Liver (tissue), 3 donors: ENCODE results near the gene CHMP1B.

ENCODE experiments used
- CTCF ChIP-seq: fragments of 150-350 bp; IDR thresholded peaks from 2 replicates; pipeline ENCODE4 v1.5.1; 2017; ENCODE audit warnings: improper control_type of control experiment, low read depth, low read length; ENCODE audit not compliant: missing input control
- EGR1 ChIP-seq, 2 donors: IDR thresholded peaks; 2 replicates each; pipeline ENCODE4 v1.6.1; 2016 to 2018; ENCODE audit warnings: antibody characterized with exemption in 2 of 2, low read depth in 2 of 2
- GABPA ChIP-seq, 2 donors: IDR thresholded peaks in 1 of 2; conservative IDR thresholded peaks in 1 of 2; 2 replicates each; pipeline ENCODE4 v1.6.1; 2016; ENCODE audit warnings: antibody characterized with exemption in 2 of 2, mild to moderate bottlenecking in 1 of 2, moderate library complexity in 1 of 2
- HNF4A ChIP-seq, 2 donors: conservative IDR thresholded peaks; 2 replicates each; pipeline ENCODE4 v1.6.1; 2016; ENCODE audit warnings: antibody characterized with exemption in 2 of 2, mild to moderate bottlenecking in 2 of 2
- HNF4G ChIP-seq: IDR thresholded peaks from 2 replicates; pipeline ENCODE4 v1.6.1; 2016; ENCODE audit warnings: antibody characterized with exemption
- JUND ChIP-seq, 2 donors: IDR thresholded peaks; 2 replicates each; pipeline ENCODE4 v1.6.1; 2016; ENCODE audit warnings: antibody characterized with exemption in 2 of 2
- NR2F2 ChIP-seq: IDR thresholded peaks from 2 replicates; pipeline ENCODE4 v1.6.1; 2016; ENCODE audit warnings: antibody characterized with exemption
- SP1 ChIP-seq: IDR thresholded peaks from 2 replicates; pipeline ENCODE4 v1.6.1; 2018; ENCODE audit warnings: antibody characterized with exemption, mild to moderate bottlenecking
- YY1 ChIP-seq: IDR thresholded peaks from 2 replicates; pipeline ENCODE4 v1.6.1; 2016; ENCODE audit warnings: antibody characterized with exemption, mild to moderate bottlenecking
- TF ChIP-seq, protein P1 (sequence below): IDR thresholded peaks from 2 replicates; pipeline ENCODE4 v1.6.1; 2016; ENCODE audit warnings: antibody characterized with exemption
- TF ChIP-seq, protein P2 (sequence below): IDR thresholded peaks from 2 replicates; pipeline ENCODE4 v1.6.1; 2016; ENCODE audit warnings: antibody characterized with exemption
- donor health status: healthy.
- donor health status: healthy.

GRCh38 chr18:11820697-11821096 is 30.5 kb upstream of the CHMP1B start:
- TF ChIP-seq CTCF = no peak
- no peak for TF ChIP-seq YY1
- TF ChIP-seq HNF4G = no peak
- no peak for TF ChIP-seq EGR1 (IDR thresholded peaks at IDR 0.05; ENCODE audit: low read depth in 2 of 2)
- no peak for TF ChIP-seq SP1
- TF ChIP-seq HNF4A (conservative IDR thresholded peaks at IDR 0.05) = no peak
- TF ChIP-seq, protein P1, sequence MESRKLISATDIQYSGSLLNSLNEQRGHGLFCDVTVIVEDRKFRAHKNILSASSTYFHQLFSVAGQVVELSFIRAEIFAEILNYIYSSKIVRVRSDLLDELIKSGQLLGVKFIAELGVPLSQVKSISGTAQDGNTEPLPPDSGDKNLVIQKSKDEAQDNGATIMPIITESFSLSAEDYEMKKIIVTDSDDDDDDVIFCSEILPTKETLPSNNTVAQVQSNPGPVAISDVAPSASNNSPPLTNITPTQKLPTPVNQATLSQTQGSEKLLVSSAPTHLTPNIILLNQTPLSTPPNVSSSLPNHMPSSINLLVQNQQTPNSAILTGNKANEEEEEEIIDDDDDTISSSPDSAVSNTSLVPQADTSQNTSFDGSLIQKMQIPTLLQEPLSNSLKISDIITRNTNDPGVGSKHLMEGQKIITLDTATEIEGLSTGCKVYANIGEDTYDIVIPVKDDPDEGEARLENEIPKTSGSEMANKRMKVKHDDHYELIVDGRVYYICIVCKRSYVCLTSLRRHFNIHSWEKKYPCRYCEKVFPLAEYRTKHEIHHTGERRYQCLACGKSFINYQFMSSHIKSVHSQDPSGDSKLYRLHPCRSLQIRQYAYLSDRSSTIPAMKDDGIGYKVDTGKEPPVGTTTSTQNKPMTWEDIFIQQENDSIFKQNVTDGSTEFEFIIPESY = no peak
- TF ChIP-seq, protein P2, sequence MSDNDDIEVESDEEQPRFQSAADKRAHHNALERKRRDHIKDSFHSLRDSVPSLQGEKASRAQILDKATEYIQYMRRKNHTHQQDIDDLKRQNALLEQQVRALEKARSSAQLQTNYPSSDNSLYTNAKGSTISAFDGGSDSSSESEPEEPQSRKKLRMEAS = no peak
- no peak for TF ChIP-seq GABPA (IDR thresholded peaks at IDR 0.05 in 1 of 2, conservative IDR thresholded peaks at IDR 0.05 in 1 of 2)
- TF ChIP-seq JUND (IDR thresholded peaks at IDR 0.05) = no peak
- TF ChIP-seq NR2F2 = no peak
